Measurements from ENCODE around the gene ARHGEF16. TPM values are rescaled to one million over a fixed set of nuclear protein-coding genes. Genes with fewer than 3 reads are reported as not detected.

ARHGEF16 gene
- polyA plus RNA-seq, 1 experiment: 0.04 TPM

GRCh38 chr1:3466366-3467075 lies 12.1 kb downstream of the ARHGEF16 start:
- ChIA-PET POLR2A (no interaction called here), CTCF (interaction anchor here (1.5 to 5.7 kb wide), 3 partner anchors 14 to 154 kb away, joined by 3 to 25 read pairs (median 6); no protein-coding TSS in a partner anchor)
- no peak for TF ChIP-seq CTCF (IDR thresholded peaks at IDR 0.05; ENCODE audit: insufficient read depth, low read depth, low read length)
- no peak overlapping the region for H3K4me3 ChIP-seq (ENCODE audit: low read depth, low read length)
- no peaks in the 10 kb centered on the region; the same call in 1 of the 2 replicates for H3K27me3 ChIP-seq (ENCODE audit: control insufficient read depth, insufficient read depth, low read length)
- H3K36me3 ChIP-seq (ENCODE audit: control insufficient read depth, insufficient read depth, low read length): no peaks in the 10 kb centered on the region
- no peak for DNase-seq (ENCODE audit: low read depth)

DNA sequence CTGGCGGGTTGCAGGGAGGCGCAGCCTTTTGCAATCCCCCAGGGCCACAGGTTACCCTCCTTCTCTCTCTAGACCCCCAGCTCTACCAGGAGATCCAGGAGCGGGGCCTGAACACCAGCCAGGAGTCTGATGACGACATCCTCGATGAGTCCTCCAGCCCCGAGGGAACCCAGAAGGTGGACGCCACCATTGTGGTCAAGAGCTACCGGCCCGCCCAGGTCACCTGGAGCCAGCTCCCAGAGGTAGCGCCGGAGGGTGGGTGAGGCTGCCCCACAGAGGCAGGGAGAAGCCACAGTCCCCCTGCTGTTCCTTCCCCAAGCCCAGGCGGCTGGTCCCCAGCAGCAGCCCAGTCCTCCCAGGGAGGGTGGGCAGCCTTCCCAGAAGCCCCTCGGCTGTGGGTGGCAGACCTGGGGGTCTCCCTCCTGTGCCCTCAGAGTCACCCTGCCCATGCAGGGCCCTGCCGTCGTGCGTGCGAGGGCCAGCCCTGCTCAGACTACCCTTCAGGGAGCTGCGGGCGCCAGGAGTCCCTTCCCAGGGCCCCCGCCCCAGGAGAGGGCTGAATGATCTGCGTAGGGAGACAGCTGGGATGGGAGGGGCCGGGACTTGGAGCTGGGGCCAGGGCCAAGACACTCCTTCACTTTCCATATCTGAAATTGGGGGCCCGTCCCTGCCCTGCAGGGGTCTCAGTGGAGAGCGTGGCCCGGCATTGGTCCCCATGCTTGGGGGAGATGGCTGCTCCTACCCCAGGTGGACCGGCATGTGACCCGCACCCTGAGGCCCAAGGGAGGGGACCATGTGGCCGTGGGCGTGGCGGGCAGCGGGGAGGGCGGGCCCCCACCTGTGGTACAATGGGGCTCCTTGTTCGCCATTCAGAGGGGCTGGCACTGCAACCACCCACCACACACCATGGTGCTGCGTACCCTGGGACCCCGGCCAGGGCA lies 12.9 kb downstream of the ARHGEF16 start:
- CTCF ChIA-PET: interaction anchor here (1.5 to 5.7 kb wide), 3 partner anchors 14 to 153 kb away, joined by 3 to 25 read pairs (median 6); no protein-coding TSS in a partner anchor
- no peak for DNase-seq (ENCODE audit: low read depth)
- no peak overlapping the region for H3K4me3 ChIP-seq (ENCODE audit: low read depth, low read length)
- POLR2A ChIA-PET: no interaction called here
- TF ChIP-seq CTCF (IDR thresholded peaks at IDR 0.05; ENCODE audit: insufficient read depth, low read depth, low read length): no peak
- H3K36me3 ChIP-seq (ENCODE audit: control insufficient read depth, insufficient read depth, low read length): no peaks in the 10 kb centered on the region
- H3K27me3 ChIP-seq (ENCODE audit: control insufficient read depth, insufficient read depth, low read length): no peaks in the 10 kb centered on the region; the same call in 1 of the 2 replicates

DNA sequence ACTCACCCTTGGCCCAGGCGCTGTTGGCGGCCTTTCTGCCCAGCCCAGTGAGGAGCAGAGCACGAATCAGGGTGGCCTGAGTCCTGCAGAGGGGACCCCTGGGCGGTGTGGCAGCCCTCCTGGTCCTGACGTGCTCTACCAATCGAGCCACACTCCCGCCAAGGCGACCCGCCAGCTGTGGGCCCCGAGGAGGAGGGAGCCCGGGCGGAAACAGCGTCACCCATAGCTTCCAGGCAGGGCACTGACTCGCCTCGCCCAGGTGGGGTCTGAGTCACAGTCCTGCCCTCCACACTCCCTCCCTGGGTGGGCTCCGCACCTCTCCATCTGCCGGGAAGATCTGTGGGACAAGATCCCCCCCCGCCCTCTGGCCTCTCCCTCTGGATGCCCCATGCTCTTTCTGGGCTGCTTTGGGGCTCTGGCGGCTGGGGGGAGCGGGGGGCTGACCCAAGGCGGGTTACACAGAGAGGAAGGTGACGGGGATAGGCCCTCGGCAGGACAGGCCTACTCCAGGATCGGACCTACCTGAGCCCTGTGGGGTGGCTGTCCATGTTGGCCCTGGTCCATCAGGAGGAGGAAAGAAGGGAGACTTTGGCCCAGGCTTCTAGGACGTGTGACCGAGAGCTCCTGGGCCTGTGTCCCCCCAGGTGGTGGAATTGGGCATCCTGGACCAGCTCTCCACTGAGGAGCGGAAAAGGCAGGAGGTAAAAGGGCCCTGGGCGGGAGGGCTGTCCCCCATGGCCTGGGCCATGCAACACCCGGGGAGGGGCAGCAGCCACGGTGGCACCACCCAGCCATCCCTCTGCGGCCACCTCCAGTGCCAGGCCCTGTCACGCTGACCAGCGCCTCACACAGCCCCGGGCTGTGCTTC lies 14.0 kb downstream of the ARHGEF16 start:
- DNase-seq (ENCODE audit: low read depth): no peak
- TF ChIP-seq CTCF (IDR thresholded peaks at IDR 0.05; ENCODE audit: insufficient read depth, low read depth, low read length): no peak
- ChIA-PET CTCF (interaction anchor here (1.0 to 5.7 kb wide), 3 partner anchors 13 to 152 kb away, joined by 3 to 25 read pairs (median 3); no protein-coding TSS in a partner anchor), POLR2A (no interaction called here)
- no peaks in the 10 kb centered on the region; the same call in 1 of the 2 replicates for H3K27me3 ChIP-seq (ENCODE audit: control insufficient read depth, insufficient read depth, low read length)
- no peak overlapping the region for H3K4me3 ChIP-seq (ENCODE audit: low read depth, low read length)
- no peaks in the 10 kb centered on the region for H3K36me3 ChIP-seq (ENCODE audit: control insufficient read depth, insufficient read depth, low read length)

DNA sequence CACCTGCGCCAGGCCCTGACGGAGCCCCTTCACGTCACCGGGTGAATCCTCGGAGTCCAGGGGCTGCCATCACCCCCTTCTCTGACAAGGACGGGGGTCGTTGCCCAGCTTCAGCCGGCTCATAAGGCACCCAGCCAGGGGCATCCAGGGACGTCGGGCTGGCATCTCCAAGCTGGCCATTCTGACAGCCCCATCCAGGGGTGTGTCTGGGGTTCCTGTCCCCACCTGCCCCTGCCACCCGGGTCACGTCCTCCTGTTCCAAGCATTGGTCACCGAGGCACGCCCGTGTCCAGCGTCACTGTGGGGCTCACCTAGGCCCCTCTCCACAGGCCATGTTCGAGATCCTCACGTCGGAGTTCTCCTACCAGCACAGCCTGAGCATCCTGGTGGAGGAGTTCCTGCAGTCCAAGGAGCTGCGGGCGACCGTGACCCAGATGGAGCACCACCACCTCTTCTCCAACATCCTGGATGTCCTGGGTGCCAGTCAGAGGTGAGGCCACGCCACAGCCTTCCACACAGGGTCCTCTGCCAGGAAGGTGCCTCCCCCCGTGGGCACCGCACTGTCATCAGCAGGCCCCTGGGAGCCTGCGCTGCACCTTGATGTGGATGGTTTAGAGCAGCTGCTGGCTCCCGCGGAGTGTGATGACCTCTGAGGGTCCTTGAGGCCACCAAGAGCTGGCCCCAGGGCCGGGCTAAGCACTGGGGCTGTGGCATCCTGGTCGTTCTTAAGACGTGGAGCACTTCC lies 14.8 kb downstream of the ARHGEF16 start:
- POLR2A ChIA-PET: no interaction called here
- no peak for DNase-seq (ENCODE audit: low read depth)
- no peaks in the 10 kb centered on the region; the same call in 1 of the 2 replicates for H3K27me3 ChIP-seq (ENCODE audit: control insufficient read depth, insufficient read depth, low read length)
- H3K4me3 ChIP-seq (ENCODE audit: low read depth, low read length): no peak overlapping the region
- CTCF ChIA-PET: interaction anchor here (1.0 to 5.7 kb wide), 3 partner anchors 12 to 152 kb away, joined by 3 to 25 read pairs (median 3); no protein-coding TSS in a partner anchor
- TF ChIP-seq CTCF (IDR thresholded peaks at IDR 0.05; ENCODE audit: insufficient read depth, low read depth, low read length): no peak
- H3K36me3 ChIP-seq (ENCODE audit: control insufficient read depth, insufficient read depth, low read length): no peaks in the 10 kb centered on the region

All from BJ (cell line).